ENCODE measurements around the gene RAB36. TPM values are rescaled to one million over a fixed set of nuclear protein-coding genes. Genes with fewer than 3 reads are reported as not detected.

RAB36 gene
- total and polyA plus RNA-seq, 9 of the 15 experiments (the other 6 are each of a cell fraction or from before 2014, with no cell fraction given), result 0.04 to 0.50 (median 0.08) TPM; not detected in 3

- 0 out of 2 replicates have a peak, but pooled peaks have one; percentile 57 for TF ChIP-seq GTF2F1 (IDR thresholded peaks at IDR 0.05; ENCODE audit: low read depth, low read length)
- no peak for TF ChIP-seq ZNF316 (IDR thresholded peaks at IDR 0.05)
- peak in 1 of 3 experiments; percentile 22 for TF ChIP-seq YY1 (IDR thresholded peaks at IDR 0.05; ENCODE audit: borderline replicate concordance in 1 of 3, control insufficient read depth in 1 of 3, extremely low read depth in 1 of 3, insufficient read depth in 3 of 3, insufficient read length in 1 of 3, insufficient replicate concordance in 2 of 3, low read depth in 1 of 3, low read length in 2 of 3)
- no peak for TF ChIP-seq NR2C1 (IDR thresholded peaks at IDR 0.05)
- TF ChIP-seq NR2C1 (tag; IDR thresholded peaks at IDR 0.05), result no peak
These were observed 21.8 kb downstream of the RAB36 start (continued) for GRCh38 chr22:23166841-23167616.

GRCh38 chr22:23168391-23169042, 23.2 kb downstream of the RAB36 start:
- Histone ChIP-seq H3K9me1 (ENCODE audit: control insufficient read depth, insufficient read depth, low read length) (peaks cover 29% of the 10 kb centered on the region), H2AFZ (ENCODE audit: low read depth, low read length) (no peak overlapping the region), H3K9ac (ENCODE audit: insufficient read depth in 1 of 2, low read depth in 2 of 2, low read length in 2 of 2) (peak overlapping the region in 1 of 2 experiments; percentile 16; a peak in 2 of 4 replicates), H3K27me3 (ENCODE audit: control insufficient read depth in 2 of 2, insufficient read depth in 2 of 2, low read length in 2 of 2) (peaks cover 51 to 60% of the 10 kb centered on the region in 2 experiments), H4K20me1 (replicated peaks; ENCODE audit: control insufficient read depth, insufficient read depth, low read length) (peaks cover 52% of the 10 kb centered on the region), H3K4me1 (replicated peaks in 1 of 2; ENCODE audit: control insufficient read depth in 2 of 2, insufficient read depth in 2 of 2, low read length in 2 of 2) (no peaks in the 10 kb centered on the region; a peak in 2 of 5 replicates), H3K36me3 (ENCODE audit: control insufficient read depth, insufficient read depth, low read length) (no peaks in the 10 kb centered on the region), H3K4me3 (no peak overlapping the region), H3K27ac (ENCODE audit: extremely low read depth, low read depth, low read length) (no peak overlapping the region), H3K9me3 (replicated peaks; ENCODE audit: control insufficient read depth, insufficient read depth, low read depth, low read length) (no peaks in the 10 kb centered on the region), H3K4me2 (ENCODE audit: insufficient read depth, low read length) (no peak overlapping the region), H3K79me2 (ENCODE audit: control insufficient read depth, insufficient read depth, low read length) (no peaks in the 10 kb centered on the region)
- ATAC-seq (no peak), FAIRE-seq (no peak), DNase-seq (ENCODE audit: extremely low read depth in 1 of 4, low spot score in 3 of 4) (peak in 1 of 4 experiments; percentile 53)
- ChIA-PET CTCF (ENCODE audit: low intra/inter-chr PET ratio) (interaction anchor here (0.6 to 1.6 kb wide), 2 partner anchors 10 to 154 kb away, joined by 3 to 5 read pairs; no protein-coding TSS in a partner anchor), POLR2A (interaction anchor here (0.6 to 86.5 kb wide), 9 partner anchors 18 to 1351 kb away, joined by 3 to 3476 read pairs (median 5); partner anchors contain the start of genes BCR and RAB36)
- WGBS (ENCODE audit: insufficient coverage, low coverage, missing lambda C conversion rate), result 3% methylated on average over 9 of the region's 9 CpGs
- in situ Hi-C loops (cut with MboI) (loop anchor here (25.0 kb wide), 1 partner anchor 419 kb away; the partner anchor contains the start of gene IGLL1), intact Hi-C loops (cut with micrococcal nuclease) (no loop called here)
- no TSS peak for BruUV-seq (replicated peaks)
- TF ChIP-seq RBM22 (IDR thresholded peaks at IDR 0.05; ENCODE audit: low read depth, low read length, poor library complexity, severe bottlenecking) (no peak), ZNF263 (CRISPR knock-in tag; IDR thresholded peaks at IDR 0.05; ENCODE audit: borderline replicate concordance) (no peak), HINFP (tag; conservative IDR thresholded peaks at IDR 0.05; ENCODE audit: low read depth) (no peak), BHLHE40 (IDR thresholded peaks at IDR 0.05; ENCODE audit: low read length) (peak; percentile 19; the same call in 1 of the 2 replicates), KDM4B (IDR thresholded peaks at IDR 0.05; ENCODE audit: borderline replicate concordance in 2 of 2, low read depth in 1 of 2) (no peak), ZFP91 (CRISPR knock-in tag; IDR thresholded peaks at IDR 0.05) (no peak), ZNF644 (tag; IDR thresholded peaks at IDR 0.05; ENCODE audit: low read depth) (no peak), BRD4 (IDR thresholded peaks at IDR 0.05) (no peak), SMC3 (conservative IDR thresholded peaks at IDR 0.05; ENCODE audit: insufficient read depth, low read depth, low read length) (peak; percentile 24), GTF2F1 (IDR thresholded peaks at IDR 0.05; ENCODE audit: low read depth, low read length) (0 out of 2 replicates have a peak, but pooled peaks have one; percentile 67)

Data from K562 (cell line).